IPS-11a (cell line): Measurements from ENCODE around the gene TDRD7.
"Not testable (repeated sequence)": the region's sequence is repeated elsewhere in the genome, so short reads cannot be mapped to it uniquely, and the experiment has no call there.

Experiments used
- H3K4me3 ChIP-seq: one replicate; pipeline ENCODE4 v1.5.1; 2013; ENCODE audit warnings: low read depth, low read length, control low read depth

TDRD7 gene

GRCh38 chr9:97474372-97474925, 62.6 kb downstream of the TDRD7 start:
- H3K4me3 ChIP-seq, result no peak overlapping the region

- no peak overlapping the region for H3K4me3 ChIP-seq
Observed at GRCh38 chr9:97475059-97475458, 63.2 kb downstream of the TDRD7 start.

- H3K4me3 ChIP-seq, result no peak overlapping the region
Observed at GRCh38 chr9:97478301-97478981, 66.5 kb downstream of the TDRD7 start.

- H3K4me3 ChIP-seq, result no peak overlapping the region
Observed at GRCh38 chr9:97479496-97480159, 67.7 kb downstream of the TDRD7 start.

- no peak overlapping the region for H3K4me3 ChIP-seq
Observed at GRCh38 chr9:97480174-97480573, 68.3 kb downstream of the TDRD7 start.

- no peak overlapping the region for H3K4me3 ChIP-seq
Observed at GRCh38 chr9:97480749-97481148, 68.9 kb downstream of the TDRD7 start.

GRCh38 chr9:97484134-97484533, 72.2 kb downstream of the TDRD7 start:
- no peak overlapping the region for H3K4me3 ChIP-seq

GRCh38 chr9:97487107-97487506, 75.2 kb downstream of the TDRD7 start:
- no peak overlapping the region for H3K4me3 ChIP-seq

GRCh38 chr9:97487861-97488260, 76.0 kb downstream of the TDRD7 start:
- H3K4me3 ChIP-seq, result no peak overlapping the region

GRCh38 chr9:97491216-97491999, 79.5 kb downstream of the TDRD7 start:
- H3K4me3 ChIP-seq, result no peak overlapping the region

- H3K4me3 ChIP-seq, result not testable (repeated sequence)
Observed at GRCh38 chr9:97497558-97498375, 85.9 kb downstream of the TDRD7 start.

- not testable (repeated sequence) for H3K4me3 ChIP-seq
Observed at GRCh38 chr9:97498846-97499245, 87.0 kb downstream of the TDRD7 start.

GRCh38 chr9:97500263-97500662, 88.4 kb downstream of the TDRD7 start:
- no peak overlapping the region for H3K4me3 ChIP-seq

- H3K4me3 ChIP-seq, result peak overlapping the region; percentile 45
Observed at GRCh38 chr9:97500765-97501176, 88.9 kb downstream of the TDRD7 start.

- H3K4me3 ChIP-seq, result peak within 1 kb of the TSS; percentile 45
Observed at GRCh38 chr9:97501177-97501971, 89.5 kb downstream of the TDRD7 start, which contains the start of gene TMOD1. TSS of gene TMOD1 (plus strand) at chr9:97501666. CDS start at chr9:97524189, 22,523 bp downstream.

GRCh38 chr9:97501972-97502221, 90.0 kb downstream of the TDRD7 start:
- peak overlapping the region; percentile 37 for H3K4me3 ChIP-seq

- peak overlapping the region; percentile 37 for H3K4me3 ChIP-seq
Observed at GRCh38 chr9:97502222-97502983, 90.5 kb downstream of the TDRD7 start.

- H3K4me3 ChIP-seq, result peak overlapping the region; percentile 37
Observed at GRCh38 chr9:97502984-97503861, 91.3 kb downstream of the TDRD7 start.
